ENCODE data around the gene GPR25.

GPR25 gene

DNA sequence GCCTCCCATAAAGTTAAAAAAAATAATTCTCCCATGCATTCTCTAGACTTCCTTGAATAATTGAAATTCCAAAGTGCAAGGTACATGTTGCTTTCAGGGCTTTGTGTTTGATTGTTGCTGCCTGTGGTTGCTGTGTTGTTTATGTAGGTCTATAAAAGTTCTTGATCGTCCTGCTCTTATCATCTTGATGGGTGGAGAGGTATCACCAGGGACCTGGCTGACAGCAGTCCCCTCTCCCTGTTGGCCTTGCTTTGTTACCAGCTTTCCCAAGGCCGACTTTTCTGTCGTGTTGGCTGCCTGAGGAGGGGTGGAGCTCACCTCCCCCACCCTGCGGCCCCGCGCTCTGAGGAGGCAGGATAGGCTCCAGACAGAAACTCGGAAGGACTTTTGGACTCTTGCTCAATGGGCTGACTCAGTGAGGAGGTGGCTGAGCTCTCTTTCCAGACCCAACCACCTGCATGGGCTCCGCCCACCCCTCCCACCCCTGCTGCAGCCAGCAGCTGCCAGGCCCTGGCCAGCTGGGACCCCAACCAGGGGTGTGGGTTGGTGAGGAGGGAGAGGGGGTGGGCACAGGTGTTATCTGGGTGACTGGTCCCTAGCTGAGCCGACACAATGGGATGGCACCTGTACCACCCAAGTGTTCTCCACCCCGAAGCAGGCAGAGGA is 23.9 kb downstream of the GPR25 start:
- Mint-ChIP-seq H3K36me3 (no peaks in the 10 kb centered on the region), H3K27ac (no peak overlapping the region), H3K9me3 (no peaks in the 10 kb centered on the region), H3K4me3 (no peak overlapping the region), H3K4me1 (peaks cover 16% of the 10 kb centered on the region)
- no peak for ATAC-seq
- DNase-seq (ENCODE audit: low spot score in 2 of 2) = no peak

DNA sequence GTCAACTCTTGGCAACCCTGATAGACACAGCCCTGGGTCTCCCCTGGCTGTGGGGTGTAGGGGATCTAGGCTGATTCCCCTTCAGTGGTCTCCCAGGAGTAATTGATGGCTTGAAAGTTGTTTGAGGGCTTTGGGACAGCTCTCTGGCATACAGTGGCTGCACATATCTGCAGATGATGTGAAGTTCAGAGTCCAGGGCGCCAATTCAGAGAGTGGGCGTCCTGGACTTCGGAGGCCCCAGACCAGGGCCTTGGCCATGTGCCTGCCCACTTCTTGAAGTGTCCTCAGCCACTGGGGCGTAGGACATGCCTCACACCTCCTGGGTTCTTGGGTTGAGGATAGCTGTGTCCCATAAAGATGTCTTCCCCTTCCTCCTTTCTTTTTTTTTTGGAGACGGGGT is 24.5 kb downstream of the GPR25 start:
- Mint-ChIP-seq H3K27ac (no peak overlapping the region), H3K36me3 (no peaks in the 10 kb centered on the region), H3K9me3 (no peaks in the 10 kb centered on the region), H3K4me1 (peaks cover 16% of the 10 kb centered on the region), H3K4me3 (no peak overlapping the region)
- DNase-seq (ENCODE audit: low spot score in 2 of 2) = no peak
- ATAC-seq = no peak

DNA sequence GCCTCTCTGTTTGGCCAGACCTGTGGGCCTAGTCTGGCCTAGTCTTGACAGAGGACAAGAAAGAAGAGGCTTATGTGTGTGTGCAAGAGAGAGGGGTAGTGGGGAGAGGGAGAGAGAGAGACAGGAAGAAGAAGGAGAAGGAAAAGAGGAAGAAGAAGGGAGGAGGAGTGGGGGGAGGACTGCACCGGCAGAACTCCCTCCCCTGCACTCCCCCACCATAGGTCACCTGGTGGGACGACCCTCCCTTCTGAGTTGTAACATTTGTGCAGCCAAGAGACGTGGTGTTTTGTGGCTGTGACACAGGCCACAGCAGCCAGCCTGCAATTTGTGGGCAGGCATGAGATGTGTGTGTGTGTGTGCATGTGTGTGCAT is 26.2 kb downstream of the GPR25 start:
- Mint-ChIP-seq H3K4me1 (peaks cover 10% of the 10 kb centered on the region), H3K36me3 (no peaks in the 10 kb centered on the region), H3K27ac (no peak overlapping the region), H3K4me3 (no peak overlapping the region), H3K9me3 (no peaks in the 10 kb centered on the region)
- ATAC-seq (no peak), DNase-seq (ENCODE audit: low spot score in 2 of 2) (no peak)

DNA sequence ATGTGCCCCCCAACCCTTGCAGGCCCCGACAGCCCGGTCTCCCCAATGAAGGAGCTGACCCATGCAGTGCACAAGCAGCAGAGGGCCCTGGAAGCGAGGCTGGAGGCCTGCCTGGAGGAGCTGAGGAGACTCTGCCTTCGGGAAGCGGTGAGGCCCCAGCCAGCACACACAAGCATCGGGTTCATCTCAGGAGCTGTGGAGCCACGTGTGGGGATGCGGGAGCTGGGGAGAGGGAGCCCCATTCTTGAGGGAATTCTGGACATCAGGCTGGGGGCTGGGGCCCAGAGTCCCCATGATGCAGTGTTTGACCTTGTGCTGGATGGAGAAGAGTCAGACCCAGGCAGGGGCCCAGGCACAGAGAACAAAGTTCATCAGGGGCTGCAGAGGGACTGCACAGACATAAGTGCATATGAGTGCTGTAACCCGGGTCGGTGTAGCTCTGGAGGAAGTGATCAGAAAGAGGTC is 26.7 kb downstream of the GPR25 start:
- no peak for DNase-seq (ENCODE audit: low spot score in 2 of 2)
- Mint-ChIP-seq H3K9me3 (no peaks in the 10 kb centered on the region), H3K4me1 (peaks cover 10% of the 10 kb centered on the region), H3K36me3 (no peaks in the 10 kb centered on the region), H3K4me3 (no peak overlapping the region), H3K27ac (no peak overlapping the region)
- ATAC-seq = no peak

DNA sequence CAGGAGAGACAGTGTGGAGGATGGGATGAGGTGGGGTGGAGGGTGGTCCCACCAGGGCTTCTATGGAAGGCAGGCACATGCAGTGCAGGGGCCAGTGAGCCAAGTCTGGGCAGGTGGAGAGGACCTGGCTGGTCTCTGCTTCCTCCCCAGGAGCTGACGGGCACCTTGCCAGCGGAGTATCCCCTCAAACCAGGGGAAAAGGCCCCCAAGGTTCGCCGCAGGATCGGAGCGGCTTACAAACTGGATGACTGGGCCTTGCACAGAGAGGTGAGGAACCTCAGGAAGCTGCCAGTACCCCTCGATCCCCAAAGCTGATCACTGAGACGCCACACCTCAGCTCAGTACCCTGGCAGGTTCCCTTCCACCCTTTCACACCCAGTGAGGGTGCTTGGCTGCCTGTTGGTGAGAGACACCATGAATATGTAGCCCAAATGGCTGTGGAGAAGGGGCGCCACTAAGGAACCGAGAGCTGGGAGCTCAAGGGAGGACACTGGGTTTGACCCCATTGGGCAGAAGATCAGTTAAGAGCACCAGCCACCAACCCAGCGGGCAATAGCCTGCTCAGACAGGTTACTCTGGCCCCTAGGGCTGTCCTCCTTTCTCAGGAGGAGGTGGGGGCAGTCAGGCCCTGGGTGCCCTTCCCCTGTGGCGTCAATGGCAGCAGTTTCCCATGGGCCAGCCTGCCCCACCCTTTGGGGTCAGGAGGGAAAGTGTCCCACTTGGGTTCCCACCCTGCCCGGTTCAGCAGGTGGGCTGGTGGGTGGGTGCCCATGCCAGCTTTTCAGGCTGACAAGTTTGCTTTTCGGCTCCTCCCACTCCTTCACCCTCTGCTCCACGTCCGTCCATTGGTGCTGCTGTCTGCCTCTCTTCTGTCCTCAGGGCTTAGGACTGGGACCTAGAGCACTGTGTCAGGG is 27.4 kb downstream of the GPR25 start:
- Mint-ChIP-seq H3K9me3 (no peaks in the 10 kb centered on the region), H3K27ac (no peak overlapping the region), H3K36me3 (no peaks in the 10 kb centered on the region), H3K4me3 (no peak overlapping the region), H3K4me1 (peaks cover 10% of the 10 kb centered on the region)
- DNase-seq (ENCODE audit: low spot score in 2 of 2) (no peak), ATAC-seq (no peak)

DNA sequence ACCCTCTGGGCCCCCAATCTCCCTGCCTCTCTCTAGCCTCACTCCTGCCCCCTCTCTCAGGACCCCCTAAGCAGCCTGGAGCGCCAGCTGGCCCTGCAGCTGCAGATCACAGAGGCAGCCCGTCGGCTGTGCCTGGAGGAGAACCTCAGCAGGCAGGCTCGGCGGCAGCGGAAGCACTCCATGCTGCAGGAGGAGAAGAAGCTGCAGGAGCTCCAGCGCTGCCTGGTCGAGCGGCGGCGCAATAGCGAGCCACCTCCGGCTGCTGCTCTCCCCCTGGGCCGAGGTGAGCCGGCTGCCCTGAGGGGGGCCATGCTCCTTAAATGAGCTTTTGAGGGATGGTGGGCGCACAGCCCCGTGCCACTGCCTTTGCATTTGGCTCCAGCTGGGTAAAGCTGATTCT is 28.1 kb downstream of the GPR25 start:
- ATAC-seq (no peak), DNase-seq (ENCODE audit: low spot score in 2 of 2) (no peak)
- Mint-ChIP-seq H3K36me3 (no peaks in the 10 kb centered on the region), H3K27ac (no peak overlapping the region), H3K4me3 (no peak overlapping the region), H3K9me3 (no peaks in the 10 kb centered on the region), H3K4me1 (peaks cover 10% of the 10 kb centered on the region)

DNA sequence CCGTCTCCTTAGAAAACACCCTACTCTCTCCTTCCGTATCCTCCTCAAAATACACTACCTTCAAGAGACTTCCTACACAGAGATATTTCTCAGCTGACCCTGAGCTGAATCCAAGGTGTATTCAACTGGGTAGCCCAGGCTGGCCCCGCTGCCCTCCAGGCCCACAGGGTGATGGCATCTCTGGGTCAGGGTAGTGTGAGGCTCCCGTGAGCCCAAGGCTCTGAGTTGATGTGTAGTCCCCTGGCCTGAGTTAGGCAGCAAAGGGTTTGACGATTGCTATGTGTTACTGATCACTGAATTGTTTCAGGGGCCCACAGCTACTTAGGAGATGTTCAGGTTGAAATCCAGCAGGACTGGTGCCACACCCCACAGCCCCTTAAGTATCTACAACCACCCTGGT is 28.6 kb downstream of the GPR25 start:
- ATAC-seq = no peak
- Mint-ChIP-seq H3K9me3 (no peaks in the 10 kb centered on the region), H3K36me3 (no peaks in the 10 kb centered on the region), H3K4me1 (peaks cover 10% of the 10 kb centered on the region), H3K27ac (no peak overlapping the region), H3K4me3 (no peak overlapping the region)
- DNase-seq (ENCODE audit: low spot score in 2 of 2) = no peak

DNA sequence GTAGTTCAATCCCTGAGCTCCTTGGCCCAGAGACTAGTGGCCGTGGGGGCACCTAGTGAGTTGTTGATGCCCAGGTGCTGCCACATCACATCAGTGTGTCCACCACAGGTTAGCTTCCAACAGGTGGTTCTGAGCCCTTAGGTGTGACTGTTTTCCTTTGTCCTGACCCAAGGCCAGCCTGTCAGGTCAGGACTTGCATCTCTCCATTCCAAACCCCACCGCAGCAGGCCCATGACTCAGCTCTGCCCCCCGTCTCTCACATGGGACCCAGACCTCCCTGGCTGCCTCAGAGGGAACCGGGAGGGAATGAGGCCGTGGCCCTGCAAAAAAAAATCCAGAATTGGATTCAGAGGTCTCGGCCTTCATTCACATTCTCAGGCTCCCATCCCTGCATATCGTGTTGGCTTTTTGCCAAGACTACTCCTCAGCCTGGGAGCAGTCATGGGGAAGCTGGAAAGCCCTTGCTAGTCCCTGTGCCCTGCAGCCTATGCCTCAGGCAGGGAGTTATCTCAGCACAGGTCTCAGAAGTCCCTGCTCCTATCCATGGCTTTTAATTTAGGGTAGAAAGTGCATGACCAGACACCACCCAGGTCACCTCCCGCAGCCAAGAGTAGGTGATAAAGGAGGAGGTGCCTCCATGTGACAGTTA is 29.1 kb downstream of the GPR25 start:
- Mint-ChIP-seq H3K4me3 (no peak overlapping the region), H3K4me1 (peaks cover 10% of the 10 kb centered on the region), H3K36me3 (no peaks in the 10 kb centered on the region), H3K27ac (no peak overlapping the region), H3K9me3 (no peaks in the 10 kb centered on the region)
- DNase-seq (ENCODE audit: low spot score in 2 of 2) = no peak
- ATAC-seq = no peak

DNA sequence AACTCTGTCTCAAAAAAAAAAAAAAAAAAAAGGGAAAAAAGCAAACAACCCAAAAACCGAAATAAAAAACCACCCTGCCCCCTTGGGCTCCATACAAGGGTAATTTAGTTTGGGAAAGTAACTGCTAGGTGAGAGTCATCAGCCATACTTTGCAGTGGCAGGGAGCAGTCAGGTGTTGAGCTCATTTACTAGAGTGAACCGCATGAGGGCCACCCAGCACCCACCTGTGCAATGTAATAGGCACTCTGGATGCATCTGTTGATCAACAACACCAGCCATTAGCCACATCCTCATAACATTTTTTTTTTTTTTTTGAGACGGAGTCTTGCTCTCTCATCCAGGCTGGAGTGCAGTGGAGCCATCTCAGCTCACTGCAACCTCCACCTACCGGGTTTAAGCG is 31.0 kb downstream of the GPR25 start:
- no peaks in the 10 kb centered on the region for H3K36me3 Mint-ChIP-seq
- peaks cover 13% of the 10 kb centered on the region for H3K4me1 Mint-ChIP-seq
- DNase-seq (ENCODE audit: low spot score in 2 of 2) (no peak), ATAC-seq (no peak)
- no peak overlapping the region for H3K27ac Mint-ChIP-seq
- H3K9me3 Mint-ChIP-seq = no peaks in the 10 kb centered on the region
- no peak overlapping the region for H3K4me3 Mint-ChIP-seq

DNA sequence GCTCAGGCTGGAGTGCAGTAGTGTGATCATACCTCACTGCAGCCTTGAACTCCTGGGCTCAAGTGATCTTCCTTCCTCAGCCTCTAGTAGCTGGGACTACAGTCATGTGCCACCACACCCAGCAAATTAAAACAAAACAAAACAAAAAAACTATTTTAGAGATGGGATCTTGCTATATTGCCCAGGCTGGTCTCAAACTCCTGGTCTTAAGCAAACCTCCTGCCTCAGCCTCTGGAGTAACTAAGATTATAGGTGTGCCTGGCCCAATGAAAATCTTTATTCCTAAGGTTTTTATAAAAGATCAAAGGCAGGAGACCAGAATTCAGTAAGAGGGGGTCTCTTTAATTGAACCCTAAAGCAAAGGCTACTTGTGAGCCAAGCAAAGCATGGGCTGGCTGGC is 32.0 kb downstream of the GPR25 start:
- peaks cover 13% of the 10 kb centered on the region for H3K4me1 Mint-ChIP-seq
- DNase-seq (ENCODE audit: low spot score in 2 of 2) (no peak), ATAC-seq (no peak)
- H3K27ac Mint-ChIP-seq = no peak overlapping the region
- H3K9me3 Mint-ChIP-seq = no peaks in the 10 kb centered on the region
- no peak overlapping the region for H3K4me3 Mint-ChIP-seq
- H3K36me3 Mint-ChIP-seq = no peaks in the 10 kb centered on the region

DNA sequence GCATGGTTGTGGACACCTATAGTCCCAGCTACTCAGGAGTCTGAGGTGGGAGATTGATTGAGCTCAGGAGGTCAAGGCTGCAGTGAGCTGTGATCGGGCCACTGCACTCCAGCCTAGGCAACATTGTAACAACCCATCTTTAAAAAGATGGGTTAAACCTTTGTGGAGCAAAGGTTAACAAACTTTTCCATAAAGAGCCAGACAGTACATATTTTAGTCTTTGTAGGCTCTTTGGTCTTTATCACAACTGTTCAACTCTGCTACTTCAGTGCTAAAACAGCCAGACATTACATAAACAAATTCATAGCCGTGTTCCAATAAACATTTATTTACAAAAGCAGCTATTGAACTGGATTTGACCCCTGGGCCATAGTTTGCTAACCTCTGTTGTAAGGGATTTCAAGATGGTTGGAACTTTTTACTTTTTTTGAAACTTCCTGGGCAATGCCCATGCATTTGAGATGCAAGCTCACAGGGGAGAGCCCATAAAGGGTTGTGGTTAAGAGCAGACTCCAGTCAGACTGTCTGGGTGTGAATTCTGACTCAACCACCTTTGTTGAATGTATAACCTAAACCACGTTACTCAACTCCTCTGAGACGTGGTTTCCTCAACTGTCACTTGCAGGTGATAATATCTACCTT is 32.8 kb downstream of the GPR25 start:
- no peak overlapping the region for H3K27ac Mint-ChIP-seq
- peak; percentile 42 to 71 for DNase-seq (ENCODE audit: low spot score in 2 of 2)
- no peaks in the 10 kb centered on the region for H3K9me3 Mint-ChIP-seq
- H3K4me1 Mint-ChIP-seq = peaks cover 13% of the 10 kb centered on the region
- H3K4me3 Mint-ChIP-seq = no peak overlapping the region
- H3K36me3 Mint-ChIP-seq = no peaks in the 10 kb centered on the region
- ATAC-seq = peak; percentile 99

DNA sequence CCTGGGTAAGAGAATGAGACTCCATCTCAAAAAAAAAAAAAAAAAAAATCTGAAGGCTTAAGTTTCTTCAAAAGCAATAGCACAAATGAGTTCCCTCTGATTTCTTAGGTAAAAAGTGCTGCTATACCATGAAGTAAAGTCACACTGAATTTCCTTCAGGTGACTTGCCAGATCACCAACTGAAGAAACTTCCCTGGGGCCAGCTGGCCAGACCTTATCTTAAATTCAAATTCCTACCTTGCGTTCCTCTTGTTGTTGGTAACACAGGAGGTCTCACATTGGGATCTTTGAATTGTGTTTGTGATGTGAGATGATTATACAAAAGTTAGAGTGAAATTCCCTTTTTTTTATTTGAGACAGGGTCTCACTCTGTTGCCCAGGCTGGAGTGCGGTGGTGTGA is 33.7 kb downstream of the GPR25 start:
- H3K4me1 Mint-ChIP-seq = peaks cover 13% of the 10 kb centered on the region
- no peaks in the 10 kb centered on the region for H3K9me3 Mint-ChIP-seq
- no peaks in the 10 kb centered on the region for H3K36me3 Mint-ChIP-seq
- no peak overlapping the region for H3K4me3 Mint-ChIP-seq
- DNase-seq (ENCODE audit: low spot score in 2 of 2) (no peak), ATAC-seq (no peak)
- H3K27ac Mint-ChIP-seq = no peak overlapping the region

DNA sequence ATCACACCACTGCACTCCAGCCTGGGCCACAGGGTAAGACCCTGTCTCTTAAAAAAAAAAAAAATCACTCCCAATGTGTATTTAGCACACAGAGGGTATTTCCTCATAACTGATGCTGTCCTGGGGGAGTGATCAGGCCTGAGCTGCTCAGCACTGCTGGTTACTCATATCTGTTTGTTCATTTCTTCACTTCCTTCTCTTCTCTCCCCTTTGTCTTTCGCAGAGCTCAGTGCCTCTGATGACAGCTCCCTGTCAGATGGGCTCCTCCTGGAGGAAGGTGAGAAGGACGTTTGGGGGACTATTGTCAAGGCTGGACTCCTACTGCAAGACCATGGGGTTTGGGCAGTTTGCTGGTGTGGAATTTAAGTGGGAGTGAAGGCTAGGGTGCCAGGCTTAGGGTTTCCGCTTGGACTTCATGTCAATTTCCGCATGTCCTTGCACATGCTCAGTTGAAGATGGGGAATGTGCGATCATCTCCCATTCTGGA is 34.9 kb downstream of the GPR25 start:
- DNase-seq (ENCODE audit: low spot score in 2 of 2) (no peak), ATAC-seq (peak; percentile 57)
- H3K27ac Mint-ChIP-seq = no peak overlapping the region

DNA sequence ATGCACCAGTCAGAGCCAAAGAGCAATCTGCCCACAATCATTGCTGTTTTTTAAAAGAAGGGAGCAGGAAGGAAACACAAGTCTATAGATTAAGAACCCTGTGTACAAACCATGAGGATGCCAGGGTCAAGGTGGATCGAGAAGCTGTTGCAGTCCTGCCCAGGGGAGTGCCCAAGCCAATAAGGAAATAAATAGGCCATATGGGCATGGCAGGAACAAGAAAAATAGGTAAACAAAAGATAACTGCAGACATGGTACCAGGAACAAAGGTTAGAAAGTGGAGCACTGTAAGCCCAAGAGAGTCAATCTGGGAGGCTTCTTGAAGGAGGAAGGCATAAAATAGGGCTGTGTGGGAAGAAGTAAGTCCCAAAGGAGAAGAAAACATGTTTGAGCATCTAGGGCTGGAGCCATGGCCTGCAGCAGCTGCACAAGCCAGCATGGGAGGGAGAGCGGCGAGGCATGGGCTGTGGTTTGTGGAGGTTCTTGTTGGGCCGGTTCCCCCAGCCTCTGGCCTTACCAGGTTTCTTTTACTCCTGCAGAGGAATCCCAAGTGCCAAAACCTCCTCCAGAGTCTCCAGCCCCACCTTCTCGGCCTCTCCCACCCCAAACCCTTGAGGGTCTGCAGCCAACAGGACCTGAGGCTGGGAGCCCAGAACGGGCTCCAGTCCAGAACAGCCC is 35.5 kb downstream of the GPR25 start:
- no peaks in the 10 kb centered on the region for H3K36me3 Mint-ChIP-seq

More for the DNA sequence above, 34.9 kb downstream of the GPR25 start:
- H3K9me3 Mint-ChIP-seq = no peaks in the 10 kb centered on the region
- peaks cover 13% of the 10 kb centered on the region for H3K4me1 Mint-ChIP-seq
- no peak overlapping the region for H3K4me3 Mint-ChIP-seq
- H3K36me3 Mint-ChIP-seq = no peaks in the 10 kb centered on the region

DNA sequence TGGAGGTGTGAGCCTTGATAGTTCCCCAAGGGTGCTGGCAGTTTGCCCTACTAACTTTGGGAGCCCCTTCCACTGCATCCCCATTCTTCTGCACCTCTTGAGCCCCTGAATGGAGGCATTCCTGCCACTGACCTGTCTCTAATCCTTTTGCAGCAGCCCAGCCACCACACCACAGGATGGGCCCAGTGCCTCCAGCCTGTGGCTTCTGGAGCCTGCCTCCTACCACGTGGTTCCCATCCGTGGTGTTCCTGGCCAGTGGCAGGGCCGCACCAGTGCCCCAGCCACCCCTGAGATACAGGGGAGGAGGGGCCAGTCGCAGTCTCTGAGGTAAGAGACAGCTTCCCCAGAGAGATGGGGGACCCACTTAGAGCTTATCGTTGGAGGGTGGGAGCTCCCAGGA is 36.3 kb downstream of the GPR25 start:
- H3K4me1 Mint-ChIP-seq = peaks cover 13% of the 10 kb centered on the region
- H3K9me3 Mint-ChIP-seq = no peaks in the 10 kb centered on the region
- no peak overlapping the region for H3K4me3 Mint-ChIP-seq
- no peaks in the 10 kb centered on the region for H3K36me3 Mint-ChIP-seq
- no peak overlapping the region for H3K27ac Mint-ChIP-seq
- DNase-seq (ENCODE audit: low spot score in 2 of 2) (no peak), ATAC-seq (no peak)

More for the DNA sequence above, 35.5 kb downstream of the GPR25 start:
- Mint-ChIP-seq H3K4me3 (no peak overlapping the region), H3K27ac (no peak overlapping the region), H3K9me3 (no peaks in the 10 kb centered on the region), H3K4me1 (peaks cover 13% of the 10 kb centered on the region)
- ATAC-seq (no peak), DNase-seq (ENCODE audit: low spot score in 2 of 2) (no peak)
